SH-SY5Y (cell line): ENCODE results near the gene MRPL43.
A peak's percentile ranks its signal among the peaks of the same experiment; 100 is the strongest.

ENCODE experiments used
- GATA2 ChIP-seq: IDR thresholded peaks from 2 replicates; pipeline ENCODE4 v1.6.1; 2011; ENCODE audit warnings: mild to moderate bottlenecking, low read depth, low read length
- GATA3 ChIP-seq: IDR thresholded peaks from 2 replicates; pipeline ENCODE4 v1.6.1; 2011; ENCODE audit warnings: low read depth, mild to moderate bottlenecking, low read length, moderate library complexity

GRCh38 chr10:101032637-101033224 lies 45.4 kb upstream of the MRPL43 start:
- TF ChIP-seq GATA2 (peak; percentile 100), GATA3 (peak; percentile 96)
